H9 (cell line): ENCODE measurements around the gene PHKG1. TPM values are rescaled to one million over a fixed set of nuclear protein-coding genes. Genes with fewer than 3 reads are reported as not detected.

ENCODE experiments used
- DNase-seq: peaks from one replicate; pipeline ENCODE4 v3.0.0-alpha.2; 2017
- H2AFZ ChIP-seq: one replicate; pipeline ENCODE4 v1.6.1; 2013; ENCODE audit warnings: mild to moderate bottlenecking, low read length, control low read depth, moderate library complexity
- H2AK5ac ChIP-seq: 2 replicates; pipeline ENCODE4 v1.6.1; 2013; ENCODE audit warnings: low read length, control low read depth, mixed read lengths; ENCODE audit not compliant: insufficient read length
- H2BK120ac ChIP-seq: one replicate; pipeline ENCODE4 v1.6.1; 2013; ENCODE audit warnings: low read depth, mild to moderate bottlenecking, low read length, control low read depth, inconsistent platforms; ENCODE audit not compliant: poor library complexity, severe bottlenecking
- H2BK12ac ChIP-seq: 2 replicates; pipeline ENCODE4 v1.6.1; 2013; ENCODE audit warnings: low read length, control low read depth, mixed read lengths, low read depth; ENCODE audit not compliant: insufficient read length
- H2BK15ac ChIP-seq: 2 replicates; pipeline ENCODE4 v1.6.1; 2013; ENCODE audit warnings: low read depth, low read length, control low read depth
- H2BK20ac ChIP-seq: one replicate; pipeline ENCODE4 v1.6.1; 2013; ENCODE audit warnings: low read depth, mild to moderate bottlenecking, low read length, control low read depth, inconsistent platforms; ENCODE audit not compliant: poor library complexity, severe bottlenecking
- H2BK5ac ChIP-seq: 2 replicates; pipeline ENCODE4 v1.6.1; 2013; ENCODE audit warnings: low read length, control low read depth, mixed read lengths; ENCODE audit not compliant: insufficient read length
- H3K14ac ChIP-seq: 2 replicates; pipeline ENCODE4 v1.6.1; 2013; ENCODE audit warnings: low read length, control low read depth; ENCODE audit not compliant: insufficient read depth
- H3K18ac ChIP-seq: 2 replicates; pipeline ENCODE4 v1.6.1; 2013; ENCODE audit warnings: low read depth, mild to moderate bottlenecking, mixed read lengths, low read length, control low read depth; ENCODE audit not compliant: insufficient read length
- H3K23ac ChIP-seq: 2 replicates; pipeline ENCODE4 v1.6.1; 2013; ENCODE audit warnings: low read length, control low read depth, mixed read lengths, low read depth; ENCODE audit not compliant: insufficient read length
- H3K23me2 ChIP-seq: 2 replicates; pipeline ENCODE4 v1.6.1; 2013; ENCODE audit warnings: low read depth, mild to moderate bottlenecking, mixed read lengths, low read length, control low read depth; ENCODE audit not compliant: insufficient read length, poor library complexity, severe bottlenecking
- H3K27ac ChIP-seq: 2 replicates; pipeline ENCODE4 v1.5.1; 2013; ENCODE audit warnings: low read length, control low read depth, mixed read lengths, low read depth; ENCODE audit not compliant: insufficient read length
- H3K27me3 ChIP-seq: 2 replicates; pipeline ENCODE4 v1.6.1; 2013; ENCODE audit warnings: low read length, control low read depth, inconsistent platforms; ENCODE audit not compliant: insufficient read depth
- H3K4ac ChIP-seq: 2 replicates; pipeline ENCODE4 v1.6.1; 2013; ENCODE audit warnings: low read depth, mild to moderate bottlenecking, control low read depth, inconsistent platforms, low read length, moderate library complexity
- H3K4me1 ChIP-seq: 2 replicates; pipeline ENCODE4 v1.6.1; 2013; ENCODE audit warnings: low read length, control low read depth, inconsistent platforms; ENCODE audit not compliant: insufficient read depth
- H3K4me2 ChIP-seq: 2 replicates; pipeline ENCODE4 v1.6.1; 2013; ENCODE audit warnings: low read length, control low read depth, mixed read lengths; ENCODE audit not compliant: insufficient read length, insufficient read depth
- H3K56ac ChIP-seq: 2 replicates; pipeline ENCODE4 v1.6.1; 2013; ENCODE audit warnings: low read depth, mild to moderate bottlenecking, mixed read lengths, low read length, control low read depth; ENCODE audit not compliant: insufficient read length
- H3K79me1 ChIP-seq: 2 replicates; pipeline ENCODE4 v1.6.1; 2013; ENCODE audit warnings: low read depth, mild to moderate bottlenecking, moderate library complexity, low read length, control low read depth, inconsistent platforms; ENCODE audit not compliant: insufficient read depth, poor library complexity, severe bottlenecking
- H3K79me2 ChIP-seq: 2 replicates; pipeline ENCODE4 v1.6.1; 2013; ENCODE audit warnings: low read length, control low read depth, inconsistent platforms; ENCODE audit not compliant: insufficient read depth
- H3K9ac ChIP-seq: 2 replicates; pipeline ENCODE4 v1.6.1; 2013; ENCODE audit warnings: low read length, control low read depth, mixed read lengths; ENCODE audit not compliant: insufficient read length; ENCODE audit errors: extremely low read depth
- H3K9me3 ChIP-seq: one replicate; pipeline ENCODE4 v1.6.1; 2013; ENCODE audit warnings: low read depth, low read length, inconsistent platforms; ENCODE audit not compliant: control insufficient read depth
- H3T11ph ChIP-seq: one replicate; pipeline ENCODE4 v1.6.1; 2013; ENCODE audit warnings: mild to moderate bottlenecking, low read length, control low read depth, inconsistent platforms
- H4K20me1 ChIP-seq: one replicate; pipeline ENCODE4 v1.6.1; 2013; ENCODE audit not compliant: control insufficient read depth, insufficient read length, insufficient read depth
- H4K5ac ChIP-seq: 2 replicates; pipeline ENCODE4 v1.6.1; 2013; ENCODE audit warnings: low read depth, mild to moderate bottlenecking, mixed read lengths, low read length, control low read depth; ENCODE audit not compliant: insufficient read length
- H4K8ac ChIP-seq: replicated peaks from 2 replicates; pipeline ENCODE4 v1.6.1; 2013; ENCODE audit warnings: low read length, control low read depth, mixed read lengths, low read depth; ENCODE audit not compliant: insufficient read length
- H4K91ac ChIP-seq: 2 replicates; pipeline ENCODE4 v1.6.1; 2013; ENCODE audit warnings: low read depth, mild to moderate bottlenecking, moderate library complexity, mixed read lengths, low read length, control low read depth; ENCODE audit not compliant: insufficient read length
- H3K27ac Mint-ChIP-seq, 3 experiments: 2 replicates in 2 of 3; 3 replicates in 1 of 3; pipeline ENCODE4 v1.8.0; 2020 to 2021; ENCODE audit warnings: mixed read lengths in 3 of 3, mild to moderate bottlenecking in 1 of 3, moderate library complexity in 1 of 3
- H3K27me3 Mint-ChIP-seq: 2 replicates; pipeline ENCODE4 v1.8.0; 2021; ENCODE audit warnings: low read depth, mild to moderate bottlenecking, moderate library complexity, mixed read lengths
- H3K36me3 Mint-ChIP-seq, 3 experiments: 2 replicates in 2 of 3; 3 replicates in 1 of 3; pipeline ENCODE4 v1.8.0; 2020 to 2021; ENCODE audit warnings: low read depth in 3 of 3, mixed read lengths in 3 of 3; ENCODE audit not compliant: insufficient read depth in 1 of 3
- H3K4me1 Mint-ChIP-seq, 2 experiments: 2 replicates each; pipeline ENCODE4 v1.8.0; 2020; ENCODE audit warnings: mixed read lengths in 2 of 2
- H3K4me3 Mint-ChIP-seq, 2 experiments: 2 replicates in 1 of 2; 3 replicates in 1 of 2; pipeline ENCODE4 v1.8.0; 2020 to 2021; ENCODE audit warnings: mild to moderate bottlenecking in 2 of 2, mixed read lengths in 2 of 2, moderate library complexity in 1 of 2
- H3K9me3 Mint-ChIP-seq, 2 experiments: 2 replicates in 1 of 2; 3 replicates in 1 of 2; pipeline ENCODE4 v1.8.0; 2020; ENCODE audit warnings: mild to moderate bottlenecking in 2 of 2, mixed read lengths in 2 of 2, moderate library complexity in 1 of 2
- CTCF ChIP-seq: fragments of 200-600 bp; sonication (generic); conservative IDR thresholded peaks from 3 replicates; pipeline ENCODE4 v1.8.0; 2021; ENCODE audit warnings: antibody characterized with exemption, mild to moderate bottlenecking
- WGBS: extraction: QIAGEN DNeasy Blood & Tissue Kit; methylation state at CpG from one replicate; pipeline ENCODE4 v1.1.7; 2013; ENCODE audit warnings: missing lambda C conversion rate, low lambda C conversion rate, mixed read lengths; ENCODE audit not compliant: insufficient read length; ENCODE audit errors: extremely low coverage; 5-methylcytosine and 5-hydroxymethylcytosine counted together
- total RNA-seq: library from RNA; stranded (reverse); gene quantifications from 2 replicates; pipeline ENCODE4 v1.2.1, GENCODE V29; 2021

The PHKG1 gene
- total RNA-seq, 1 experiment from 2014 or later = 0.42 TPM

DNA sequence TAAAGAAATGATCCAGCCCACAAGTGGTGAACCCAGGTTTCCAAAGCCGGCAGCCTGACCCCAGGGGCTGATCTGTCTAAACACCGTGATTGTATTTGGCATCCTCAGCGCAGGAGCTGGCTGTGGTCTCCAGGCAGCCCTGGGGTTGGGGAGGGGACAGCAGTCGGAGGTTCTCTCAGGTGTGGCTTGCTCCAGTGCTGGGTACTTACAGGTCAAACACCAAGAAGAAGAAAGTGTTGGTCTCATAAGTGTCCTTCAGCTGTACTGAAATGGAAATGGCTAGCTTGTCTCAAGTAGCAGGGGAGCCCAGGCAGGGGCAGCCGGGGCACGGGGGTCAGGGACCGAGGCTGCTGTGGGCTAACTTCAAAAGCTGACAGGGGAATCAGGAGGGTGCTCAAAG, 6.0 kb downstream of the PHKG1 start:
- no peaks in the 10 kb centered on the region for H3K79me2 ChIP-seq
- Mint-ChIP-seq H3K4me3 (no peak overlapping the region), H3K27ac (no peak overlapping the region), H3K36me3 (peaks cover 2 to 9% (median 4%) of the 10 kb centered on the region in 3 experiments; a peak in 5 of 7 replicates), H3K27me3 (no peaks in the 10 kb centered on the region), H3K4me1 (no peaks in the 10 kb centered on the region), H3K9me3 (peaks cover 0 to 4% of the 10 kb centered on the region in 2 experiments; a peak in 2 of 5 replicates)
- no peak overlapping the region for H3K9ac ChIP-seq
- no peak overlapping the region for H2BK120ac ChIP-seq
- DNase-seq = no peak
- TF ChIP-seq CTCF = no peak
- no peak overlapping the region for H3K27ac ChIP-seq
- no peak overlapping the region for H3K18ac ChIP-seq
- H3K23me2 ChIP-seq = no peaks in the 10 kb centered on the region
- H4K8ac ChIP-seq = no peak overlapping the region
- H2BK12ac ChIP-seq = no peak overlapping the region
- H3K79me1 ChIP-seq = no peaks in the 10 kb centered on the region
- no peak overlapping the region for H3K14ac ChIP-seq
- H3K23ac ChIP-seq = no peak overlapping the region
- no peaks in the 10 kb centered on the region for H3K4me1 ChIP-seq
- no peak overlapping the region for H3T11ph ChIP-seq
- H3K56ac ChIP-seq = no peak overlapping the region
- H4K91ac ChIP-seq = no peak overlapping the region
- WGBS = no CpG with 5 or more reads among the region's 7 CpGs
- no peak overlapping the region for H2BK15ac ChIP-seq
- H2BK20ac ChIP-seq = no peak overlapping the region
- no peak overlapping the region for H4K5ac ChIP-seq
- H3K4me2 ChIP-seq = no peak overlapping the region
- no peaks in the 10 kb centered on the region for H3K27me3 ChIP-seq
- H2BK5ac ChIP-seq = no peak overlapping the region
- no peak overlapping the region for H2AFZ ChIP-seq
- H4K20me1 ChIP-seq = no peaks in the 10 kb centered on the region
- H2AK5ac ChIP-seq = no peak overlapping the region
- no peaks in the 10 kb centered on the region for H3K9me3 ChIP-seq
- no peak overlapping the region for H3K4ac ChIP-seq
